A549 treated with Hydrocortisone at 1 μM for 4 hours (cell line): ENCODE data around the gene CHM. TPM values are rescaled to one million over a fixed set of nuclear protein-coding genes. Genes with fewer than 3 reads are reported as not detected.

Experiments
- total RNA-seq: library from RNA; stranded (reverse); fragments of 200-300 nt; extraction: Qiagen RNA extraction; gene quantifications from 5 replicates; pipeline ENCODE4 v1.2.3, GENCODE V29; 2022

CHM gene, protein sequence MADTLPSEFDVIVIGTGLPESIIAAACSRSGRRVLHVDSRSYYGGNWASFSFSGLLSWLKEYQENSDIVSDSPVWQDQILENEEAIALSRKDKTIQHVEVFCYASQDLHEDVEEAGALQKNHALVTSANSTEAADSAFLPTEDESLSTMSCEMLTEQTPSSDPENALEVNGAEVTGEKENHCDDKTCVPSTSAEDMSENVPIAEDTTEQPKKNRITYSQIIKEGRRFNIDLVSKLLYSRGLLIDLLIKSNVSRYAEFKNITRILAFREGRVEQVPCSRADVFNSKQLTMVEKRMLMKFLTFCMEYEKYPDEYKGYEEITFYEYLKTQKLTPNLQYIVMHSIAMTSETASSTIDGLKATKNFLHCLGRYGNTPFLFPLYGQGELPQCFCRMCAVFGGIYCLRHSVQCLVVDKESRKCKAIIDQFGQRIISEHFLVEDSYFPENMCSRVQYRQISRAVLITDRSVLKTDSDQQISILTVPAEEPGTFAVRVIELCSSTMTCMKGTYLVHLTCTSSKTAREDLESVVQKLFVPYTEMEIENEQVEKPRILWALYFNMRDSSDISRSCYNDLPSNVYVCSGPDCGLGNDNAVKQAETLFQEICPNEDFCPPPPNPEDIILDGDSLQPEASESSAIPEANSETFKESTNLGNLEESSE
- 7.8 to 11.3 TPM (median 9.3 TPM) in 5 replicates for total RNA-seq

DNA sequence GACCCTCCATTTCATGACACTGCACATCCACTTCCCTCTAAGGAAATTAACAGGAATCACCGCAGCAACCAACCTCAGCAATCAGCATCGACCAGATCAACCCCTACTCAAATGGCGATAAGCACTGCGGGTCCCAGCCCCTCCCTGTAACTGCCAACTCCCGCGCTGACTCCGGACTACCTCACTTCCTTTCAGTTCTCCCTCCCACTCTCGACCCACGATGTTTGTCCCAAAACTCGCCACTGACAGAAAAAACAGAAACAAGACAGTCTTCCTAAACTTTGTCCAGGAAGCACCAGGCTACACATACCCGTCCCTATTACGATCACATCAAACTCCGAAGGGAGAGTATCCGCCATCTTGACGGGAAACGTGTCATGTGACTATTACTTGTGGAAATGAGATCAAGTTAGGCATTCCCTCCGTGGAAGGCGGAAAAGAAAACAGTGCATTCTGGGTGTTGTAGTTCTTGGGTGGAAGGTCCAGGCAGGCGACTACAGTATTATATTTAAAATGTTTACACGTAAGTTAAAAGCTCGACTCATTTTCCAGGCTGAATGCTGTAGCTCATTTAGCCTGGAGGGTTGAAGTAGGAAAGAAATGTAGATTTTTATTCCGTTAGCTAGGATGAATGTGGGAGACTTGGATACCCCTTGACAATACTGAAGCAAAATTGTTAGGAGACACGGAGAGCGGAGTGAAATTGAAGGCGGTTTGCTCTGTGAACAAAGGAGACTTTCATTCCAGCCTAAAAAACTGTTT lies at the start of gene CHM:
Gene CHM (minus strand): TSS at position 385 of the 762 bp plus-strand sequence. CDS start 26 bp downstream, at position 359.

Other genes starting within 250 kb of the CHM start
- gene DACH2, start 100.9 kb upstream of the CHM start, total RNA-seq, result not detected in 5 replicates